HepG2 (cell line): ENCODE results near the gene VCP. TPM values are rescaled to one million over a fixed set of nuclear protein-coding genes. Genes with fewer than 3 reads are reported as not detected.

Experiments
- ATAC-seq: fragments of 200-7000 bp; cut with Tn5 transposase; 3 replicates; pipeline ENCODE4 v1.9.1; 2020; ENCODE audit warnings: mild to moderate bottlenecking, moderate library complexity
- BruUV-seq: library from RNA; stranded (reverse); fragments of 400-500 nt; replicated peaks from 2 replicates; lab custom pipeline; 2021; lab: Mats Ljungman, UMichigan
- CTCF ChIA-PET: fragments of 300-600 bp; formaldehyde crosslinking; extraction: SDS; loops from one replicate; lab custom pipeline; 2021; ENCODE audit warnings: low total read pairs, inconsistent platforms, low intra/inter-chr PET ratio; lab: Yijun Ruan, JAX
- POLR2A ChIA-PET: fragments of 350-600 bp; sonication (Branson Sonifier 250); formaldehyde crosslinking; loops from one replicate; lab custom pipeline; 2020; ENCODE audit warnings: antibody characterized with exemption, inconsistent platforms; lab: Yijun Ruan, JAX
- DNase-seq: peaks from one replicate; pipeline ENCODE4 v3.0.0-alpha.2; 2015; ENCODE audit warnings: low spot score
- FAIRE-seq: peaks from 3 replicates; lab custom pipeline; 2011; peaks lifted over from hg19 to GRCh38; lab: Jason Lieb, UNC
- H2AFZ ChIP-seq: one replicate; pipeline ENCODE4 v1.6.1; 2011; ENCODE audit warnings: low read length, inconsistent platforms
- H3K27ac ChIP-seq: fragments of 300-600 bp; 3 replicates; pipeline ENCODE4 v1.8.0; 2011; ENCODE audit warnings: mixed run types, mild to moderate bottlenecking, mixed read lengths, low read length, inconsistent platforms; ENCODE audit not compliant: insufficient read depth; ENCODE audit errors: extremely low read length
- H3K27me3 ChIP-seq, 2 experiments: fragments of 200-600 bp in 1 of 2; 2 replicates in 1 of 2; 3 replicates in 1 of 2; pipeline versions ENCODE4 v1.6.0 to v1.8.0; 2011; ENCODE audit warnings: low read length in 2 of 2, mild to moderate bottlenecking in 2 of 2, moderate library complexity in 2 of 2, inconsistent platforms in 1 of 2; ENCODE audit not compliant: insufficient read depth in 2 of 2, control insufficient read depth in 1 of 2
- H3K36me3 ChIP-seq, 2 experiments: fragments of 200-600 bp in 1 of 2; replicated peaks in 1 of 2; 2 replicates in 1 of 2; 3 replicates in 1 of 2; pipeline versions ENCODE4 v1.5.1 to v1.8.0; 2011; ENCODE audit warnings: low read length in 2 of 2, inconsistent platforms in 1 of 2; ENCODE audit not compliant: insufficient read depth in 2 of 2, control insufficient read depth in 1 of 2
- H3K4me1 ChIP-seq: 2 replicates; pipeline ENCODE4 v1.5.1; 2012; ENCODE audit warnings: low read length, inconsistent platforms; ENCODE audit not compliant: insufficient read depth
- H3K4me2 ChIP-seq: 2 replicates; pipeline ENCODE4 v1.6.0; 2011; ENCODE audit warnings: low read depth, low read length, inconsistent platforms
- H3K4me3 ChIP-seq, 3 experiments: fragments of 200-600 bp in 1 of 3; sonication (generic), shearing (Covaris generic) in 1 of 3; replicated peaks in 1 of 3; 2 replicates each; pipeline ENCODE4 v1.5.1; 2011 to 2016; ENCODE audit warnings: low read length in 3 of 3, inconsistent platforms in 2 of 3, low read depth in 2 of 3, mild to moderate bottlenecking in 2 of 3, control low read depth in 1 of 3, mixed read lengths in 1 of 3; ENCODE audit not compliant: insufficient read depth in 1 of 3
- H3K79me2 ChIP-seq: one replicate; pipeline ENCODE4 v1.6.1; 2011; ENCODE audit warnings: low read length, inconsistent platforms; ENCODE audit not compliant: insufficient read depth
- H3K9ac ChIP-seq: 2 replicates; pipeline ENCODE4 v1.6.0; 2011; ENCODE audit warnings: mild to moderate bottlenecking, low read depth, low read length, inconsistent platforms; ENCODE audit not compliant: insufficient read depth
- H3K9me3 ChIP-seq: 2 replicates; pipeline ENCODE4 v1.5.1; 2012; ENCODE audit warnings: mild to moderate bottlenecking, low read length
- H4K20me1 ChIP-seq: 2 replicates; pipeline ENCODE4 v1.6.0; 2011; ENCODE audit warnings: inconsistent platforms, mild to moderate bottlenecking, low read length, moderate library complexity; ENCODE audit not compliant: insufficient read depth
- FOXM1 ChIP-seq: sonication (generic); formaldehyde crosslinking; IDR thresholded peaks from 2 replicates; pipeline ENCODE4 v1.5.0; 2020; ENCODE audit warnings: missing genetic modification reagents
- HNRNPH1 ChIP-seq: fragments of 200-400 bp; formaldehyde crosslinking; optimal IDR thresholded peaks from 2 replicates; pipeline ENCODE3; 2017; ENCODE audit warnings: mild to moderate bottlenecking, low read depth, low read length
- LCORL ChIP-seq, 2 experiments: fragments of 450-650 bp in 1 of 2; sonication (generic) in 1 of 2; formaldehyde crosslinking in 1 of 2; IDR thresholded peaks; 2 replicates each; pipeline versions ENCODE4 v1.5.0 to v1.6.1; 2017 to 2020; ENCODE audit warnings: antibody characterized with exemption in 1 of 2, missing genetic modification reagents in 1 of 2
- MBD4 ChIP-seq: IDR thresholded peaks from 2 replicates; pipeline ENCODE4 v1.6.1; 2012; ENCODE audit warnings: low read length, inconsistent platforms, borderline replicate concordance
- MTA3 ChIP-seq: sonication (generic); formaldehyde crosslinking; IDR thresholded peaks from 2 replicates; pipeline ENCODE4 v1.4.0; 2020; ENCODE audit warnings: missing genetic modification reagents
- NCOR1 ChIP-seq: fragments of 200-600 bp; sonication (generic); IDR thresholded peaks from 2 replicates; pipeline ENCODE4 v1.7.0; 2017; ENCODE audit warnings: antibody characterized with exemption, low read length, borderline replicate concordance
- NR2F2 ChIP-seq: IDR thresholded peaks from 2 replicates; pipeline ENCODE4 v1.6.1; 2012; ENCODE audit warnings: low read depth, inconsistent platforms, borderline replicate concordance
- PHF5A ChIP-seq: IDR thresholded peaks from one replicate; pipeline ENCODE4 v1.6.1; 2018; ENCODE audit warnings: low read depth, missing genetic modification reagents; ENCODE audit not compliant: unreplicated experiment
- RFX3 ChIP-seq: IDR thresholded peaks from 2 replicates; pipeline ENCODE4 v1.6.1; 2016; ENCODE audit warnings: missing biosample characterization, missing genetic modification reagents
- SALL1 ChIP-seq: sonication (generic); formaldehyde crosslinking; IDR thresholded peaks from 2 replicates; pipeline ENCODE4 v1.8.0; 2022; ENCODE audit warnings: mild to moderate bottlenecking, missing genetic modification reagents
- SSRP1 ChIP-seq: IDR thresholded peaks from 2 replicates; pipeline ENCODE4 v1.6.1; 2016; ENCODE audit warnings: control low read depth
- SUZ12 ChIP-seq: fragments of 150-350 bp; IDR thresholded peaks from 2 replicates; pipeline ENCODE4 v1.6.1; 2014; ENCODE audit warnings: low read depth, low read length
- TCF7 ChIP-seq: sonication (generic); IDR thresholded peaks from 2 replicates; pipeline ENCODE4 v1.6.1; 2016; ENCODE audit warnings: antibody characterized with exemption, low read depth
- TMF1 ChIP-seq: sonication (generic); formaldehyde crosslinking; IDR thresholded peaks from 2 replicates; pipeline ENCODE4 v1.8.1; 2022; ENCODE audit warnings: low read depth, missing genetic modification reagents
- ZBTB7A ChIP-seq: sonication (generic); formaldehyde crosslinking; IDR thresholded peaks from 2 replicates; pipeline ENCODE4 v1.8.0; 2022; ENCODE audit warnings: mild to moderate bottlenecking, missing genetic modification reagents
- WGBS: methylation state at CpG from one replicate; pipeline ENCODE4 v1.1.6; 2017; ENCODE audit warnings: low lambda C conversion rate; 5-methylcytosine and 5-hydroxymethylcytosine counted together
- in situ Hi-C: cut with HindIII; loops from 2 replicates; pipeline ENCODE4 v1.10.0; 2017; ENCODE audit warnings: low pct_unique_long_range_greater_than_20kb; ENCODE audit not compliant: extremely low pct_ligation_motif_present
- intact Hi-C: fragments of 100-400 bp; cut with micrococcal nuclease; formaldehyde crosslinking; loops from one replicate; pipeline ENCODE4 v1.10.0; 2022; ENCODE audit not compliant: unreplicated experiment
- polyA plus RNA-seq, 8 experiments: library from polyadenylated mRNA; depleted of rRNA in 3 of 8; stranded (reverse) in 7 of 8; unstranded in 1 of 8; fragments of >200 nt; fragmentation: Illumina TruSeq in 4 of 8; extraction: Trizol in 4 of 8; gene quantifications; 2 replicates each; pipeline versions ENCODE4 v1.2.1 to v1.2.3, GENCODE V29; 2011 to 2016; ENCODE audit warnings: low read depth in 4 of 8, missing spikeins in 1 of 8, mixed read lengths in 1 of 8; ENCODE audit not compliant: insufficient read depth in 1 of 8
- total RNA-seq, 5 experiments: library from RNA; depleted of rRNA; stranded (reverse); fragments of >200 nt; fragmentation: Illumina TruSeq; extraction: Trizol; gene quantifications; 2 replicates each; pipeline ENCODE4 v1.2.3, GENCODE V29; 2016; ENCODE audit warnings: low read depth in 1 of 5
- TF ChIP-seq, protein P1 (sequence below), 2 experiments: sonication (generic) in 1 of 2; formaldehyde crosslinking in 1 of 2; IDR thresholded peaks; 2 replicates each; pipeline versions ENCODE4 v1.5.1 to v1.6.1; 2011 to 2020; ENCODE audit warnings: borderline replicate concordance in 1 of 2, low read depth in 1 of 2, low read length in 1 of 2, mild to moderate bottlenecking in 1 of 2, missing genetic modification reagents in 1 of 2, moderate library complexity in 1 of 2

Gene VCP
- total and polyA plus RNA-seq, 2 of the 13 experiments (the other 11 are each of a cell fraction or from before 2014, with no cell fraction given), result 143 to 391 TPM

DNA sequence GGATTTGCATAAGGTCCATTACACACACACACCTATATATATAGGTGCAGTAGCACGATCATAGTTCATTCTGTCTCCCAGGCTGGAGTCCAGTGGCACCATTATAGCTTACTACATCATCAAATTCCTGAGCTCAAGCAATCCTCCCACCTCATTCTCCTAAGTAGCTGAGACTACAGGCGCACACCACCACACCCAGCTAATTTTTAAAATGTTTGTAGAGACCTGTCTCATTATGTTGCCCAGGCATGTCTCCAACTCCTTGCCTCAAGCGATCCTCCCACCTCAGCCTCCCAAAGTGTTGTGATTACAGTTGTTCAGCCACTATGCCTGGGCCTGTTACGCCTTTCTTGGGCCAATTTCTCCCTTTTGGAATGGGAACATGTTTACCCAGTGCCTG is 43.2 kb downstream of the VCP start:
- Histone ChIP-seq H3K4me1 (no peaks in the 10 kb centered on the region), H3K4me3 (no peak overlapping the region), H3K79me2 (no peaks in the 10 kb centered on the region), H3K9ac (no peak overlapping the region), H3K27ac (no peak overlapping the region), H3K36me3 (no peaks in the 10 kb centered on the region), H4K20me1 (no peaks in the 10 kb centered on the region), H3K27me3 (no peaks in the 10 kb centered on the region), H2AFZ (no peak overlapping the region), H3K9me3 (no peaks in the 10 kb centered on the region), H3K4me2 (no peak overlapping the region)
- FAIRE-seq (no peak), DNase-seq (no peak), ATAC-seq (no peak)
- POLR2A ChIA-PET, result no interaction called here
- in situ Hi-C loops (no loop called here), intact Hi-C loops (no loop called here)
- no TSS peak for BruUV-seq
- CTCF ChIA-PET, result no interaction called here
- TF ChIP-seq SUZ12, result no peak
- no peak for TF ChIP-seq TCF7
- TF ChIP-seq, protein P1, sequence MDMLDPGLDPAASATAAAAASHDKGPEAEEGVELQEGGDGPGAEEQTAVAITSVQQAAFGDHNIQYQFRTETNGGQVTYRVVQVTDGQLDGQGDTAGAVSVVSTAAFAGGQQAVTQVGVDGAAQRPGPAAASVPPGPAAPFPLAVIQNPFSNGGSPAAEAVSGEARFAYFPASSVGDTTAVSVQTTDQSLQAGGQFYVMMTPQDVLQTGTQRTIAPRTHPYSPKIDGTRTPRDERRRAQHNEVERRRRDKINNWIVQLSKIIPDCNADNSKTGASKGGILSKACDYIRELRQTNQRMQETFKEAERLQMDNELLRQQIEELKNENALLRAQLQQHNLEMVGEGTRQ (IDR thresholded peaks at IDR 0.05; ENCODE audit: low read depth, low read length), result no peak
- TF ChIP-seq, protein P1 (CRISPR knock-in tag; IDR thresholded peaks at IDR 0.05; ENCODE audit: borderline replicate concordance), result no peak
- TF ChIP-seq SALL1 (CRISPR knock-in tag), result no peak
- TF ChIP-seq FOXM1, result no peak
- TF ChIP-seq PHF5A (CRISPR knock-in tag), result no peak
- no peak for TF ChIP-seq HNRNPH1
- no peak for TF ChIP-seq MTA3 (CRISPR knock-in tag)
- no peak for TF ChIP-seq LCORL (IDR thresholded peaks at IDR 0.05)
- TF ChIP-seq LCORL (CRISPR knock-in tag; IDR thresholded peaks at IDR 0.05), result no peak
- TF ChIP-seq MBD4, result no peak
- no peak for TF ChIP-seq ZBTB7A (CRISPR knock-in tag)
- no peak for TF ChIP-seq NR2F2
- TF ChIP-seq RFX3 (CRISPR knock-in tag), result no peak
- no peak for TF ChIP-seq SSRP1 (CRISPR knock-in tag)
- TF ChIP-seq NCOR1, result no peak
- no peak for TF ChIP-seq TMF1 (CRISPR knock-in tag)
- 73% methylated on average over 2 of the region's 4 CpGs for WGBS
